Measurements from ENCODE around the gene KCNH2. TPM values are rescaled to one million over a fixed set of nuclear protein-coding genes. Genes with fewer than 3 reads are reported as not detected.

Gene KCNH2
- total and polyA plus RNA-seq, 2 of the 13 experiments (the other 11 are each of a cell fraction or from before 2014, with no cell fraction given) = 0.09 to 0.11 TPM

DNA sequence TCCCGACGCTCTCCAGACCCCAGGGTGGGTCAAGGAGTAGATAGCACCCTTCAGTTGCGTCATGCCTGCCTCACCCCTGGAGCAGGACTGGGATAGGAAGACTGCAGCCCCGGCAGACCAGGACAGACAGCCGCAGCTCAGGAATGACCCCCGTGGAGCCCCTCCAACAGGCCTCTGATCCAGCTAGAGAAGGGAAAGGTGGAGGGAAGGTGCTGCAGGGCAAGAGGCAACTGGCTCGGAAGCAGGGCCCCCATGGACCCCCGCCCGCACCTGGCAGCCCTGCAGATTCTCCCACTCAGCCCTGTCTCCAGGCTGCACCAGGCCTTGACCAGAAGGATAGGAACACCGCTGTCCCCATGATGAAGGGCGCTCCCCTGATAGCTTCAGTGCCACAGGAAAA lies 7.7 kb downstream of the KCNH2 start:
- intact Hi-C loops (cut with micrococcal nuclease; ENCODE audit: unreplicated experiment) = no loop called here
- H3K79me2 ChIP-seq (ENCODE audit: insufficient read depth, low read length) = no peaks in the 10 kb centered on the region
- FAIRE-seq = no peak

More for the DNA sequence above, 7.7 kb downstream of the KCNH2 start:
- 0 out of 2 replicates have a peak, but pooled peaks cover 2% of the 10 kb centered on the region for H4K20me1 ChIP-seq (ENCODE audit: insufficient read depth, low read length)
- no peak for ATAC-seq
- in situ Hi-C loops (cut with HindIII; ENCODE audit: extremely low pct_ligation_motif_present, low pct_unique_long_range_greater_than_20kb) = no loop called here
- H3K4me1 ChIP-seq (ENCODE audit: insufficient read depth, low read length) = peaks cover 8% of the 10 kb centered on the region
- TF ChIP-seq ZNF687 (CRISPR knock-in tag; IDR thresholded peaks at IDR 0.05) (no peak), KDM6A (CRISPR knock-in tag; IDR thresholded peaks at IDR 0.05; ENCODE audit: low read depth) (no peak)
- TF ChIP-seq, protein P1, sequence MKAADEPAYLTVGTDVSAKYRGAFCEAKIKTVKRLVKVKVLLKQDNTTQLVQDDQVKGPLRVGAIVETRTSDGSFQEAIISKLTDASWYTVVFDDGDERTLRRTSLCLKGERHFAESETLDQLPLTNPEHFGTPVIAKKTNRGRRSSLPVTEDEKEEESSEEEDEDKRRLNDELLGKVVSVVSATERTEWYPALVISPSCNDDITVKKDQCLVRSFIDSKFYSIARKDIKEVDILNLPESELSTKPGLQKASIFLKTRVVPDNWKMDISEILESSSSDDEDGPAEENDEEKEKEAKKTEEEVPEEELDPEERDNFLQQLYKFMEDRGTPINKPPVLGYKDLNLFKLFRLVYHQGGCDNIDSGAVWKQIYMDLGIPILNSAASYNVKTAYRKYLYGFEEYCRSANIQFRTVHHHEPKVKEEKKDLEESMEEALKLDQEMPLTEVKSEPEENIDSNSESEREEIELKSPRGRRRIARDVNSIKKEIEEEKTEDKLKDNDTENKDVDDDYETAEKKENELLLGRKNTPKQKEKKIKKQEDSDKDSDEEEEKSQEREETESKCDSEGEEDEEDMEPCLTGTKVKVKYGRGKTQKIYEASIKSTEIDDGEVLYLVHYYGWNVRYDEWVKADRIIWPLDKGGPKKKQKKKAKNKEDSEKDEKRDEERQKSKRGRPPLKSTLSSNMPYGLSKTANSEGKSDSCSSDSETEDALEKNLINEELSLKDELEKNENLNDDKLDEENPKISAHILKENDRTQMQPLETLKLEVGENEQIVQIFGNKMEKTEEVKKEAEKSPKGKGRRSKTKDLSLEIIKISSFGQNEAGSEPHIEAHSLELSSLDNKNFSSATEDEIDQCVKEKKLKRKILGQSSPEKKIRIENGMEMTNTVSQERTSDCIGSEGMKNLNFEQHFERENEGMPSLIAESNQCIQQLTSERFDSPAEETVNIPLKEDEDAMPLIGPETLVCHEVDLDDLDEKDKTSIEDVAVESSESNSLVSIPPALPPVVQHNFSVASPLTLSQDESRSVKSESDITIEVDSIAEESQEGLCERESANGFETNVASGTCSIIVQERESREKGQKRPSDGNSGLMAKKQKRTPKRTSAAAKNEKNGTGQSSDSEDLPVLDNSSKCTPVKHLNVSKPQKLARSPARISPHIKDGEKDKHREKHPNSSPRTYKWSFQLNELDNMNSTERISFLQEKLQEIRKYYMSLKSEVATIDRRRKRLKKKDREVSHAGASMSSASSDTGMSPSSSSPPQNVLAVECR (CRISPR knock-in tag; IDR thresholded peaks at IDR 0.05; ENCODE audit: borderline replicate concordance) = no peak
- H2AFZ ChIP-seq (ENCODE audit: low read length) = no peak overlapping the region
- no peak overlapping the region for H3K4me3 ChIP-seq (replicated peaks in 1 of 3; ENCODE audit: insufficient read depth in 1 of 3, low read depth in 2 of 3, low read length in 3 of 3)
- ChIA-PET CTCF (ENCODE audit: low intra/inter-chr PET ratio, low total read pairs) (no interaction called here), POLR2A (no interaction called here)
- no peak for DNase-seq (ENCODE audit: low spot score)
- BruUV-seq (replicated peaks) = no TSS peak
- no peak overlapping the region for H3K4me2 ChIP-seq (ENCODE audit: low read depth, low read length)
- H3K9me3 ChIP-seq (ENCODE audit: low read length) = no peaks in the 10 kb centered on the region
- 22% methylated on average over 9 of the region's 11 CpGs for WGBS (ENCODE audit: low lambda C conversion rate)
- no peak overlapping the region for H3K9ac ChIP-seq (ENCODE audit: insufficient read depth, low read depth, low read length)
- H3K27me3 ChIP-seq (ENCODE audit: control insufficient read depth in 1 of 2, insufficient read depth in 2 of 2, low read length in 2 of 2) = peaks cover 25 to 88% of the 10 kb centered on the region in 2 experiments
- H3K27ac ChIP-seq (ENCODE audit: extremely low read length, insufficient read depth, low read length) = no peak overlapping the region
- H3K36me3 ChIP-seq (replicated peaks in 1 of 2; ENCODE audit: control insufficient read depth in 1 of 2, insufficient read depth in 2 of 2, low read length in 2 of 2) = no peaks in the 10 kb centered on the region

Measured in HepG2 (cell line).